ENCODE data around the gene SLC39A8.

DNA sequence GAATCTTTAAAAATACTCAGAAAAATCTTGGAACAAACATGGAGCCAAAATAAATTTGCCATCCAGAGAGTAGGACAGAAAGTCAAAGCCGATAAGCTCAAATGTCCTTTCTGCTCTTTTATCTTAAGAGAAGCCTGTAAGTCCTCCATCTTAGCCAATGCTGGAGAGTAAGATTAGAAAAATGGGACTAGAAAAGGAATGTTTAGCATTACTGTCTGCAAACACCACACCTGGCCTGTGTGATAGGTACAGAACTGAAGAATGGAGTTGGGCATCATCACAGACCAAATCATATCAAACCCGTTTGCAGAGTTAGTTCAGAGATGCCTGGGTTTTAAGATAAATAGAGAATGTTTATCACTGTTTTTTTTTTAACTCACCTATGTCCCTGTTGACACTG, 10.5 kb upstream of the SLC39A8 start:
- TF ChIP-seq ZNF423 (CRISPR knock-in tag; IDR thresholded peaks at IDR 0.05) (no peak), NFYB (CRISPR knock-in tag; conservative IDR thresholded peaks at IDR 0.05; ENCODE audit: low read depth) (no peak), ESRRA (CRISPR knock-in tag; IDR thresholded peaks at IDR 0.05; ENCODE audit: borderline replicate concordance) (no peak), NFE2L1 (CRISPR knock-in tag; IDR thresholded peaks at IDR 0.05) (no peak), CREB1 (CRISPR knock-in tag; IDR thresholded peaks at IDR 0.05) (no peak), FOXK1 (CRISPR knock-in tag; IDR thresholded peaks at IDR 0.05) (no peak), RELA (CRISPR knock-in tag; IDR thresholded peaks at IDR 0.05; ENCODE audit: borderline replicate concordance) (no peak), GTF2I (CRISPR knock-in tag; conservative IDR thresholded peaks at IDR 0.05) (no peak), PRRX2 (CRISPR knock-in tag; IDR thresholded peaks at IDR 0.05) (no peak), HMGA2 (CRISPR knock-in tag; IDR thresholded peaks at IDR 0.05) (no peak)
- TF ChIP-seq, protein P1, sequence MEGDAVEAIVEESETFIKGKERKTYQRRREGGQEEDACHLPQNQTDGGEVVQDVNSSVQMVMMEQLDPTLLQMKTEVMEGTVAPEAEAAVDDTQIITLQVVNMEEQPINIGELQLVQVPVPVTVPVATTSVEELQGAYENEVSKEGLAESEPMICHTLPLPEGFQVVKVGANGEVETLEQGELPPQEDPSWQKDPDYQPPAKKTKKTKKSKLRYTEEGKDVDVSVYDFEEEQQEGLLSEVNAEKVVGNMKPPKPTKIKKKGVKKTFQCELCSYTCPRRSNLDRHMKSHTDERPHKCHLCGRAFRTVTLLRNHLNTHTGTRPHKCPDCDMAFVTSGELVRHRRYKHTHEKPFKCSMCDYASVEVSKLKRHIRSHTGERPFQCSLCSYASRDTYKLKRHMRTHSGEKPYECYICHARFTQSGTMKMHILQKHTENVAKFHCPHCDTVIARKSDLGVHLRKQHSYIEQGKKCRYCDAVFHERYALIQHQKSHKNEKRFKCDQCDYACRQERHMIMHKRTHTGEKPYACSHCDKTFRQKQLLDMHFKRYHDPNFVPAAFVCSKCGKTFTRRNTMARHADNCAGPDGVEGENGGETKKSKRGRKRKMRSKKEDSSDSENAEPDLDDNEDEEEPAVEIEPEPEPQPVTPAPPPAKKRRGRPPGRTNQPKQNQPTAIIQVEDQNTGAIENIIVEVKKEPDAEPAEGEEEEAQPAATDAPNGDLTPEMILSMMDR (IDR thresholded peaks at IDR 0.05) = no peak
- TF ChIP-seq, protein P2, sequence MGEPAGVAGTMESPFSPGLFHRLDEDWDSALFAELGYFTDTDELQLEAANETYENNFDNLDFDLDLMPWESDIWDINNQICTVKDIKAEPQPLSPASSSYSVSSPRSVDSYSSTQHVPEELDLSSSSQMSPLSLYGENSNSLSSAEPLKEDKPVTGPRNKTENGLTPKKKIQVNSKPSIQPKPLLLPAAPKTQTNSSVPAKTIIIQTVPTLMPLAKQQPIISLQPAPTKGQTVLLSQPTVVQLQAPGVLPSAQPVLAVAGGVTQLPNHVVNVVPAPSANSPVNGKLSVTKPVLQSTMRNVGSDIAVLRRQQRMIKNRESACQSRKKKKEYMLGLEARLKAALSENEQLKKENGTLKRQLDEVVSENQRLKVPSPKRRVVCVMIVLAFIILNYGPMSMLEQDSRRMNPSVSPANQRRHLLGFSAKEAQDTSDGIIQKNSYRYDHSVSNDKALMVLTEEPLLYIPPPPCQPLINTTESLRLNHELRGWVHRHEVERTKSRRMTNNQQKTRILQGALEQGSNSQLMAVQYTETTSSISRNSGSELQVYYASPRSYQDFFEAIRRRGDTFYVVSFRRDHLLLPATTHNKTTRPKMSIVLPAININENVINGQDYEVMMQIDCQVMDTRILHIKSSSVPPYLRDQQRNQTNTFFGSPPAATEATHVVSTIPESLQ (CRISPR knock-in tag; IDR thresholded peaks at IDR 0.05) = no peak
